ENCODE results near the gene INF2.

The INF2 gene

DNA sequence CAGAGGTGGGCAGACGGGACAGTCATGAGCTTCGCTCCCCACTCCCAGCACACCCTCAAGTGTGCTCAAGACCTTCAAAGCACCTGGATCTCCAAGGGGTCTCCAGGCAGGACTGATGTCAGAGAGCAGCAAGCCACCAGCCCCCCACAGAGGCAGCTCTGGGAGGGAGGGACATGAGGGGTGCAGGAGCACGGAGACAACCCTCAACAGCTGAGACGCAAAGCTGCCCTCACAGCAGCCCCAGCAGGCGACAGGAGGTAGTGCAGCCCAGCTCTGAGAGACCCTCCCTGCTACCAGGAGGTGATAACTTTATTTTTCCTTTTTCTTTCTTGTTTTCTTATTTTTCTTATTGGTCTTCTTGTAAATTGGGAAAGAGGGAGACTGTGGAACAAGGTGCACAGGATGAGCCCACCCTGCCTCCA is 81.4 kb downstream of the INF2 start:
- DNase-seq (ENCODE audit: low read depth) = peak; percentile 17

DNA sequence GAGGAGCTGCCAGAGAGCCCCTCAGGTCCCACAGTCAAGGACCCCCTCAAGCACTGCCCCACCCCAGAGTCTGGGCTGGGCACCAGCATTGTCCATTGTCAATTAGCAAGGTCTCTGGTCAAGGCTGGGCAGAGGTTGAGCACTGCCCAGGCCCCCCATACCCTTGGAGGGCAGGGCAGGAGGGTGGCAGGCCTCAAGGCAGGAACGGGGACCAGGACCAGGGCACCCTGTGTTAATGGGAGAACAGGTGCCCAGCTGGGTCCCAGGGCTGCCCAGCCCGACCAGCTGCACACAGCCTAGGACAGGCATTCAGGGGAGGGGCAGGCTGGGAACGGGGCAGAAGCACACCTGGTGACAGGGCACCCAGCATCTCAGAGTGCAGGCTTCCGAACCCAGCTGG is 82.0 kb downstream of the INF2 start:
- DNase-seq (ENCODE audit: low read depth) = no peak

Data from fibroblast of gingiva (primary cell).